Measurements from ENCODE around the gene C11orf68. TPM values are rescaled to one million over a fixed set of nuclear protein-coding genes. Genes with fewer than 3 reads are reported as not detected.

Gene C11orf68
- total RNA-seq, 4 donors from 2014 or later: 17.7 to 27.1 (median 20.9) TPM

GRCh38 chr11:65916391-65916790, 2.5 kb downstream of the C11orf68 start:
- H3K9me3 ChIP-seq: no peaks in the 10 kb centered on the region
- no peaks in the 10 kb centered on the region for H3K27me3 ChIP-seq
- H3K36me3 ChIP-seq: no peaks in the 10 kb centered on the region
- peak overlapping the region in 2 of 3 donors; percentile 46 to 73 for H3K27ac ChIP-seq
- H3K4me3 ChIP-seq (replicated peaks in 1 of 3): no peak overlapping the region
- peaks cover 27 to 56% of the 10 kb centered on the region in 2 donors for H3K4me1 ChIP-seq
- TF ChIP-seq CTCF (IDR thresholded peaks at IDR 0.05): no peak
- no peak for TF ChIP-seq POLR2A (IDR thresholded peaks at IDR 0.05)
- intact Hi-C loops (cut with DNase I): loop anchor here (5.0 kb wide), 1 partner anchor 46 kb away; the partner anchor contains the start of gene SART1
- DNase-seq: no peak
- WGBS, 2 donors: 86 to 92% methylated on average over 7 of the region's 7 CpGs

- Histone ChIP-seq H3K27ac (peak overlapping the region in 2 of 3 donors; percentile 46 to 73), H3K4me1 (peaks cover 24 to 52% of the 10 kb centered on the region in 2 donors), H3K27me3 (no peaks in the 10 kb centered on the region), H3K4me3 (replicated peaks in 1 of 3) (no peak overlapping the region), H3K36me3 (no peaks in the 10 kb centered on the region), H3K9me3 (no peaks in the 10 kb centered on the region)
- no peak for TF ChIP-seq CTCF (IDR thresholded peaks at IDR 0.05)
- WGBS, 2 donors: 45 to 56% methylated on average over 11 to 13 of the region's 13 CpGs
- peak in 1 of 2 donors; percentile 42 for DNase-seq
- intact Hi-C loops (cut with DNase I): loop anchor here (5.0 kb wide), 1 partner anchor 46 kb away; the partner anchor contains the start of gene SART1
These were observed 3.0 kb downstream of the C11orf68 start for GRCh38 chr11:65915821-65916251.

- Histone ChIP-seq H3K4me3 (replicated peaks in 1 of 3) (no peak overlapping the region), H3K27ac (peak overlapping the region in 2 of 3 donors; percentile 46 to 73), H3K36me3 (no peaks in the 10 kb centered on the region), H3K27me3 (no peaks in the 10 kb centered on the region), H3K9me3 (no peaks in the 10 kb centered on the region), H3K4me1 (peaks cover 18 to 47% of the 10 kb centered on the region in 2 donors)
- WGBS, 2 donors: 54 to 56% methylated on average over 9 to 10 of the region's 10 CpGs
- no peak for TF ChIP-seq POLR2A (IDR thresholded peaks at IDR 0.05)
- no peak for TF ChIP-seq CTCF (IDR thresholded peaks at IDR 0.05)
- intact Hi-C loops (cut with DNase I): loop anchor here (5.0 kb wide), 1 partner anchor 47 kb away; the partner anchor contains the start of gene SART1
- DNase-seq: no peak
These were observed 3.6 kb downstream of the C11orf68 start for GRCh38 chr11:65915101-65915820.

- intact Hi-C loops (cut with DNase I): no loop called here
- Histone ChIP-seq H3K36me3 (no peaks in the 10 kb centered on the region), H3K9me3 (no peaks in the 10 kb centered on the region), H3K4me1 (peaks cover 11 to 40% of the 10 kb centered on the region in 2 donors), H3K27me3 (no peaks in the 10 kb centered on the region), H3K4me3 (replicated peaks in 1 of 3) (no peak overlapping the region), H3K27ac (no peak overlapping the region)
- TF ChIP-seq POLR2A (IDR thresholded peaks at IDR 0.05) (no peak), CTCF (IDR thresholded peaks at IDR 0.05) (no peak)
- WGBS, 2 donors: 67 to 70% methylated on average over 4 of the region's 4 CpGs
- DNase-seq: no peak
These were observed 6.0 kb downstream of the C11orf68 start for GRCh38 chr11:65912845-65913244.

Data from thyroid gland (tissue), 4 donors.